ENCODE measurements around the gene TRIML1. TPM values are rescaled to one million over a fixed set of nuclear protein-coding genes. Genes with fewer than 3 reads are reported as not detected.
A peak's percentile ranks its signal among the peaks of the same experiment; 100 is the strongest.

TRIML1 gene
- polyA plus RNA-seq, 3 donors = not detected

DNA sequence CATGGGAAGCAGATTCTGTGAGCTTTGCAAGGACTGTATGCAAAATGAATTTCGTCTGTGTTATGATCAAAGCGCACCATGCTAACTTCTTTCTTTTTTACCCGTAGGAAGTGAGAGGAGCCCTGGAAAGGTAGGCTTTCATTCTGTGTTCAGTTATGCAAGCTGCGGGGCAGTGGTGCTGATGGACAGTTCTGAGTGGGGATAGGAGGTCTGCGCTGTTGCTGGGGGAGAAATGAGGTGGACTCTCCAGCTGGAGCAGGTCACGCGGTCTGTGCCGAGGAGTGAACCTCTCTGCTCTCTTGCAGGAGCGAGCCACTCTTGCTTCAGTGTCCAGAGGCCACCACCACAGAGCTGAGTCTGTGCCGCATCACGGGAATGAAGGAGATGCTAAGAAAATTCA is 4.5 kb downstream of the TRIML1 start:
- no peak for DNase-seq
- Mint-ChIP-seq H3K27ac (no peak overlapping the region), H3K27me3 (ENCODE audit: low read depth in 3 of 3) (peaks cover 0 to 3% (median 0%) of the 10 kb centered on the region in 3 donors), H3K4me1 (no peaks in the 10 kb centered on the region), H3K36me3 (no peaks in the 10 kb centered on the region), H3K4me3 (no peak overlapping the region), H3K9me3 (peaks cover 9 to 57% (median 41%) of the 10 kb centered on the region in 7 donors)
- H3K36me3 ChIP-seq (replicated peaks in 1 of 2; ENCODE audit: control insufficient read depth in 1 of 2, insufficient read depth in 2 of 2, low read length in 2 of 2) = no peaks in the 10 kb centered on the region
- no peak overlapping the region for H2AFZ ChIP-seq (ENCODE audit: insufficient read depth, low read depth, low read length, poor library complexity, severe bottlenecking)
- no peaks in the 10 kb centered on the region for H3K27me3 ChIP-seq (ENCODE audit: control insufficient read depth in 2 of 2, insufficient read depth in 2 of 2, low read length in 2 of 2)
- H4K20me1 ChIP-seq (ENCODE audit: insufficient read depth, low read length) = no peaks in the 10 kb centered on the region
- no peak overlapping the region for H3K4me3 ChIP-seq (replicated peaks in 1 of 3; ENCODE audit: low read depth in 2 of 3, low read length in 3 of 3)
- H3K4me2 ChIP-seq (replicated peaks; ENCODE audit: extremely low read depth, low read length, poor library complexity, severe bottlenecking) = no peak overlapping the region
- no peaks in the 10 kb centered on the region for H3K4me1 ChIP-seq (ENCODE audit: control insufficient read depth in 1 of 2, insufficient read depth in 2 of 2, low read length in 2 of 2)
- intact Hi-C loops (cut with micrococcal nuclease) = no loop called here
- H3K9me3 ChIP-seq (replicated peaks in 1 of 2; ENCODE audit: control insufficient read depth in 1 of 2, insufficient read depth in 1 of 2, low read length in 2 of 2) = peaks cover 28 to 62% of the 10 kb centered on the region in 2 donors
- H3K79me2 ChIP-seq (ENCODE audit: insufficient read depth, low read length) = no peaks in the 10 kb centered on the region
- no peak overlapping the region for H3K9ac ChIP-seq (ENCODE audit: insufficient read depth, low read length, poor library complexity, severe bottlenecking)
- no peak overlapping the region for H3K27ac ChIP-seq (ENCODE audit: low read depth in 1 of 2, low read length in 2 of 2)
- WGBS (ENCODE audit: insufficient coverage) = 95% methylated on average over 11 of the region's 11 CpGs
- TF ChIP-seq, protein P1, sequence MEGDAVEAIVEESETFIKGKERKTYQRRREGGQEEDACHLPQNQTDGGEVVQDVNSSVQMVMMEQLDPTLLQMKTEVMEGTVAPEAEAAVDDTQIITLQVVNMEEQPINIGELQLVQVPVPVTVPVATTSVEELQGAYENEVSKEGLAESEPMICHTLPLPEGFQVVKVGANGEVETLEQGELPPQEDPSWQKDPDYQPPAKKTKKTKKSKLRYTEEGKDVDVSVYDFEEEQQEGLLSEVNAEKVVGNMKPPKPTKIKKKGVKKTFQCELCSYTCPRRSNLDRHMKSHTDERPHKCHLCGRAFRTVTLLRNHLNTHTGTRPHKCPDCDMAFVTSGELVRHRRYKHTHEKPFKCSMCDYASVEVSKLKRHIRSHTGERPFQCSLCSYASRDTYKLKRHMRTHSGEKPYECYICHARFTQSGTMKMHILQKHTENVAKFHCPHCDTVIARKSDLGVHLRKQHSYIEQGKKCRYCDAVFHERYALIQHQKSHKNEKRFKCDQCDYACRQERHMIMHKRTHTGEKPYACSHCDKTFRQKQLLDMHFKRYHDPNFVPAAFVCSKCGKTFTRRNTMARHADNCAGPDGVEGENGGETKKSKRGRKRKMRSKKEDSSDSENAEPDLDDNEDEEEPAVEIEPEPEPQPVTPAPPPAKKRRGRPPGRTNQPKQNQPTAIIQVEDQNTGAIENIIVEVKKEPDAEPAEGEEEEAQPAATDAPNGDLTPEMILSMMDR (IDR thresholded peaks at IDR 0.05) = no peak

DNA sequence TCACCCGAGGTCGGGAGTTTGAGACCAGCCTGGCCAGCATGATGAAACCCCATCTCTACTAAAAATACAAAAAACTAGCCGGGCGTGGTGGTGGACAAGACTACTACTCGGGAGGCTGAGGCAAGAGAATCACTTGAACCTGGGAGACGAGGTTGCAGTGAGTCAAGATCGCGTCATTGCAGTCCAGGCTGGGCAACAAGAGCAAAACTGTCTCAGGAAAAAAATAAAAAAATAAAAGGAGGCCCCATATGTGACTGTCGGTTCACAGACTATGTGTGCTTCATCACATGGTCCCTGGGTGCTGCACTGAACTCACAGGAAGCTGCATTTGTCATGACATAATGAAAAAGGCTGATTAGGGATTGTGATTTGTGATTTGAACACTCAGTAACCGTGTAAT is 6.4 kb downstream of the TRIML1 start:
- peak overlapping the region in 1 of 7 donors; percentile 15 for H3K27ac Mint-ChIP-seq
- Histone ChIP-seq H3K9me3 (replicated peaks in 1 of 2; ENCODE audit: control insufficient read depth in 1 of 2, insufficient read depth in 1 of 2, low read length in 2 of 2) (peaks cover 26 to 62% of the 10 kb centered on the region in 2 donors), H3K4me1 (ENCODE audit: control insufficient read depth in 1 of 2, insufficient read depth in 2 of 2, low read length in 2 of 2) (no peaks in the 10 kb centered on the region), H3K4me3 (replicated peaks in 1 of 3; ENCODE audit: low read depth in 2 of 3, low read length in 3 of 3) (no peak overlapping the region), H3K79me2 (ENCODE audit: insufficient read depth, low read length) (no peaks in the 10 kb centered on the region), H4K20me1 (ENCODE audit: insufficient read depth, low read length) (no peaks in the 10 kb centered on the region), H2AFZ (ENCODE audit: insufficient read depth, low read depth, low read length, poor library complexity, severe bottlenecking) (no peak overlapping the region), H3K36me3 (replicated peaks in 1 of 2; ENCODE audit: control insufficient read depth in 1 of 2, insufficient read depth in 2 of 2, low read length in 2 of 2) (no peaks in the 10 kb centered on the region), H3K27me3 (ENCODE audit: control insufficient read depth in 2 of 2, insufficient read depth in 2 of 2, low read length in 2 of 2) (no peaks in the 10 kb centered on the region), H3K27ac (ENCODE audit: low read depth in 1 of 2, low read length in 2 of 2) (no peak overlapping the region), H3K4me2 (replicated peaks; ENCODE audit: extremely low read depth, low read length, poor library complexity, severe bottlenecking) (no peak overlapping the region), H3K9ac (ENCODE audit: insufficient read depth, low read length, poor library complexity, severe bottlenecking) (no peak overlapping the region)
- H3K4me3 Mint-ChIP-seq = no peak overlapping the region
- WGBS (ENCODE audit: insufficient coverage) = 78% methylated on average over 5 of the region's 10 CpGs
- no peaks in the 10 kb centered on the region for H3K36me3 Mint-ChIP-seq
- peaks cover 10 to 65% (median 48%) of the 10 kb centered on the region in 7 donors for H3K9me3 Mint-ChIP-seq
- intact Hi-C loops (cut with micrococcal nuclease) = no loop called here
- H3K4me1 Mint-ChIP-seq = no peaks in the 10 kb centered on the region
- H3K27me3 Mint-ChIP-seq (ENCODE audit: low read depth in 3 of 3) = peaks cover 0 to 3% (median 0%) of the 10 kb centered on the region in 3 donors
- DNase-seq = no peak
- TF ChIP-seq, protein P1 (IDR thresholded peaks at IDR 0.05) = no peak
